ENCODE data around the gene SRPK1.

Gene SRPK1

GRCh38 chr6:35898003-35898402, 22.9 kb downstream of the SRPK1 start:
- no peak for DNase-seq (ENCODE audit: low read depth, low spot score)

- DNase-seq (ENCODE audit: low read depth, low spot score), result no peak
Measured at GRCh38 chr6:35897486-35897885, 23.4 kb downstream of the SRPK1 start.

DNA sequence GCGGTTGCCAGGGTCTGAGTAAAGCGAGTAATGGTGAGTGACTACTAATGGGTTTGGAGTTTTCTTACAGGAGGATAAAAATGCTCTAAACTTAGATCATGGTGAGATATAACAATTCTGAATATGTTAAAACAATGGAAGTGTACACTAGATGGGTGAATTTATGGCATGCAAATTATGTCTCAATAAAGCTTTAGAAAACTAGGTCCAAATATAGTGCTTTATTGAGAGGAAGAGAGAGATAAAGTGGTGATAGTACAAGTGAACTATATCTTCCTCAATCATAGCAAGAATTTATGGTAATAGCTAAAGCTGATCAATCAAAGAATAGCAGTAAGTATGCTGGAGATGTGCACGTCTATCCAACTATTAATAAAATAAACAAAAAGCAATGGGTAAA, 23.9 kb downstream of the SRPK1 start:
- DNase-seq (ENCODE audit: low read depth, low spot score), result no peak

GRCh38 chr6:35896228-35896627, 24.7 kb downstream of the SRPK1 start:
- no peak for DNase-seq (ENCODE audit: low read depth, low spot score)

GRCh38 chr6:35895560-35895959, 25.3 kb downstream of the SRPK1 start:
- no peak for DNase-seq (ENCODE audit: low read depth, low spot score)

DNA sequence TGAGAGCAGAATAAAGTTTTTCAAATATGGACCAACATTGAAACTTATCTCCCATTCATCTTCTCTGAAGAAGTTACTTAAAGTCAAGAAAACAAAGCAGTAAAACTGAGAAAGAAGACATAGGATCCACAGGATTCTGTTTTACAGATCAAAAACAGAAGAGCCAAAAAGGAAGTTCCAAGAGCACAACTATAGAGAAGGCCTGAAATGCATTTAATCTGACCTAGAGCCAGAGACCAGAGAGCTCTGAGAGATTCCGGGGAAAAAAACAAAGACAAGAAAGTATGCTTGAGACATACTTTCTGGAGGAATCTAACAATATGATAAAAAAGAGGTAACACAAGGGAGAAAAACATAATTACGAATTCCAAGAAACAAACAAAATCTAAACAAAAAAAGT, 26.1 kb downstream of the SRPK1 start:
- no peak for DNase-seq (ENCODE audit: low read depth, low spot score)

DNA sequence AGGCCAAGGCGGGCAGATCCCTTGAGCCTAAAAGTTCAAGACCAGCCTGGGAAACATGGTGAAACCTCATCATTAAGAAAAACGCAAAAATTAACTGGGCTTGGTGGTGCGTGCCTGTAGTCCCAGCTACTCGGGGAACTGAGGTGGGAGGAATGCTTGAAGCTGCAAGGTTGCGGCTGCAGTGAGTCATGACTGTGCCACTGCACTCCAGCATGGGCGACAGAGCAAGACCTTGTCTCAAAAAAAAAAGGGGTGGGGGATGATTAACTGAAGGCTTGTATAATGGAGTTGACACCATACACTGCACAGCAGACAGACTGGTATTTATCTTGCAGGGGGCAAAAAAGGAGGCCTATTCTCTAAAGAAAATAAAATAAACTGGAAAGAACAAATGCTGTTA, 27.7 kb downstream of the SRPK1 start:
- no peak for DNase-seq (ENCODE audit: low read depth, low spot score)

DNA sequence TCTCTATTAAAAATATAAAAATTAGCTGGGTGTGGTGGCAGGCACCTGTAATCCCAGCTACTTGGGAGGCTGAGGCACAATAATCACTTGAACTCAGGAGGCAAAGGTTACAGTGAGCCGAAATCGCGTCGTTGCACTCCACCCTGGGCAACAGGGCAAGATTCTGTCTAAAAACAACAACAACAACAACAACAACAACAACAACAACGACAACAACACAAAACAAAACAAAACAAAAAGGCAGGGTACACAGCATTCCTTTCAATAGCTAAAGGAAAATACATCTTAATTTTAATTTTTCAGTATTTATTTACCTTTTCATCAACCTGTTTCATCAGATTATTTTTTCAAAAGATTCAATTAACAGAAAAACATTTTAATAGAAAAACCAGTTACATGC, 28.4 kb downstream of the SRPK1 start:
- no peak for DNase-seq (ENCODE audit: low read depth, low spot score)

DNA sequence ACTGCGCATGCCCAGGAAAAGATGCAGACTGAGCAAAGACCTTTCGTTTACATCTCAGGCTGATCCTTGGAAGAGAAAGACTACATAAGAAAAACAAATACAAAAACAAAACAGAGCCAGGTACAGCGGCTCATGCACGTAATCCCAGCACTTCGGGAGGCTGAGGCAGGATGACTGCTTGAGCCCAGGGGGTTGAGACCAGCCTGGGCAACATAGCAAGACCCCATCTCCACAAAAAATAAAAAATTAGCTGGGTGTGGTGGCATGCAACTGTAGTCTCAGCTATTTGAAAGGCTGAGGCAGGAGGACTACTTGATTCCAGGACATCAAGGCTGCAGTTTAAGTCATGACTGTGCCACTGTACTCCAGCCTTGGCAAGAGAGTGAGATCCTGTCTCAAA, 41.7 kb downstream of the SRPK1 start:
- no peak for DNase-seq (ENCODE audit: low read depth, low spot score)

DNA sequence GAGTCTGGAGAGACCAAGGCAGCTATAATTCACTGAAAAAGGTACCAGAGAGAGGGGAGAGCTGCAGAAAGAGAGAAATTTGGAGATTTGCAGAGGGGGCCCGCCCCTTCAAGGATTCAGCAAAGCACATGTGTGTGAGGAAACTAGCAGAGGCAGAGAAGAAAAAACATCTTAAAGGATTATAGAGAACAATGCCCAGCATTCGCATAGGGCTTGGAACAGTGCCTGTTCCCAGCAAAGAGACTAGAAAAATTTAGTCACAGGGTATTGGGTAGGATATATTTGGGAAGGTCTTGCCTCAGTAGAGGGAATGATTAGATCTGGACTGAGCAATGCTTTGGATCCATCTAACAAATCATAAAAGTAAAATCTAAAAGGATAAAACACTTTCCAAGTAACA, 44.0 kb downstream of the SRPK1 start:
- no peak for DNase-seq (ENCODE audit: low read depth, low spot score)

DNA sequence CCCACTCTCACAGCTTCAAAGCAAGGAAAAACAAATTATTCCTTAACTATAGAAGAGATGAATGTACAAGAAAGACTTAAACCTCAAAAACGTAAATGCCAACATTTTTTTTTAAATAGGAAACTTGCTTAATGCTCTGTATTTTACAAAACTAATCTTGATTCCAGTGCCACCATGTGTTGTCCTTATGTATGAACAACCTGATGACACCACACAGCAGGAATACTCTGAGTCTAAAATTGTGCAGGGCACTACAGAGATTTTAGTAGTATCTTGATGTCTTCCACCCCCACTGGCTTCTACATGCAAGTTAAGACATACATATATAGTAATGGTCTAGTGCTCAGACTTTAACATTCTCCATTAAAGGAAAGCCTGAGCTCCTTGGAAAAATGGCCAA, 46.2 kb downstream of the SRPK1 start:
- no peak for DNase-seq (ENCODE audit: low read depth, low spot score)

- no peak for DNase-seq (ENCODE audit: low read depth, low spot score)
Measured at GRCh38 chr6:35859367-35859766, 61.5 kb downstream of the SRPK1 start.

DNA sequence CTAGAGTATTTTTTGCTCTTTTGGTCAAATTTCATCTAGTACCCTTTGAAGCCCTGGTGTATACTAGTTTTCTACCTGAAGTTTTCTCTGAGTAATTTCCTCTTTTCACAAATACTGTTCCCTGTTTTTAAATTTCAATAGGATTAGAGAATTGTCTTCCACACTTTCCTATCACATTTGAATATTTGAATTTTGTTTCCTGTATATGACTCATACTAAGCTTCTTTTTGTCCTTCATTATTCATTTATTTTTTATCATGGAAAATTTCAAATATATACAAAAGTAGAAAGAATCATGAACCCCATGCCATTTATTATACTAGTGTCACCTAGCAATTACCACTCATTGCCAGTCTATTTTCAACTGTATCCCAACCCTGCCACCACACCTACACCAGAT, 63.0 kb downstream of the SRPK1 start:
- no peak for DNase-seq (ENCODE audit: low read depth, low spot score)

DNA sequence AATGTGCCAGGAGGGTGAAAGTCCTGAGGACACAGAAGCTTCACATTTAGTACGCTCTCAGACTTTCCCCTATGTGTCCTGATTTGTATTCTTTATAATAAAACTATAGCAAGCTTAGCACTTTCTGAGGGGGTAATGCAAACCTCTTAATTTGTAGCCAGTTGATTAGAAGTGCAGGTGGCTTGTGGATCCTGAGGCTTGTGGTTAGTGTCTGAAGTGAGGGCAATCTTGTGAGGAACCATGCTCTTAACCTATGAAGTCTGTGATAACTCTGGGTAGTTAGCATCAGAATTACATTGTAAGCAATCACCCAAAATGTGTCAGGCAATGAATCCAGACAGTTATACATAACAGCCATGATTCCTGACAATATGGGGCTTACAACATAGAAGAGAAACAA, 64.6 kb downstream of the SRPK1 start:
- no peak for DNase-seq (ENCODE audit: low read depth, low spot score)

GRCh38 chr6:35852994-35853393, 67.9 kb downstream of the SRPK1 start:
- DNase-seq (ENCODE audit: low read depth, low spot score), result no peak

GRCh38 chr6:35850208-35850607, 70.7 kb downstream of the SRPK1 start:
- no peak for DNase-seq (ENCODE audit: low read depth, low spot score)

- no peak for DNase-seq (ENCODE audit: low read depth, low spot score)
Measured at GRCh38 chr6:35844290-35844689, 76.6 kb downstream of the SRPK1 start.

DNA sequence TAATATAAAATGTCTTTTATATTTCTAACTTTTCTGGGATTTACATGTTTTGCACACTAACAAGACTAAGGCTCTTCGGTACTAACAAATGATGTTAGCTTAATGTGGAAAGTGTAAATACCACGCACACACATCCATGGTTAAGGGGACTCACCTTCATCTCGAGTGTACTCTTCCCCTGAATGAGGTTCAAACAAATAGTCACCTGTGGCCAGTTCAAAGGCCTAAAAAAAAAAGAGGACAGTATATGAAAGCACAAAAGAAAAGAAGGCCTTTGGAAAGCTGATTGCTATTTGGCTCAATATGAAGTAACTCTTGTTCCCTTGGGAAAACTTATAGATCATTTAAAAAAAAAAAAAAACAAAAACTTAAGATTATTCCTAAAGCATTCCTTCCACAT, 78.5 kb downstream of the SRPK1 start:
- DNase-seq (ENCODE audit: low read depth, low spot score), result no peak

DNA sequence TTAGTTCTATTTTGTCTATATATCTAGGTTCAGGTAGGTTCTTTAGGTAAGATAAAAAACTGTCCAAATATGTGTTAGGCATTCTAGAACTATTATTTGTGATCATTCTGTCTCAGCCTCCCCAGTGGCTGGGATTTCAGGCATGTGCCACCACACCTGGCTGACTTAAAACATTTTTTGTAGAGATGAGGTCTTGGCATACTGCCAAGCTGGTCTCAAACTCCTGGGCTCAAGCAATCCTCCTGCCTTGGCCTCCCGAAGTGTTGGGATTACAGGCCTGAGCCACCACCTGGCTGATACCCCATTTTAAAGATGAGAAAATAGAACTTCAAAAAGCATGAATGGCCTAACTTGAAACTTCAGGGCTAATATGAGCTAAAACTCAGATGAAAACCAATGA, 81.9 kb downstream of the SRPK1 start:
- DNase-seq (ENCODE audit: low read depth, low spot score), result no peak

- DNase-seq (ENCODE audit: low read depth, low spot score), result no peak
Measured at GRCh38 chr6:35833536-35833935, 87.4 kb downstream of the SRPK1 start.

DNA sequence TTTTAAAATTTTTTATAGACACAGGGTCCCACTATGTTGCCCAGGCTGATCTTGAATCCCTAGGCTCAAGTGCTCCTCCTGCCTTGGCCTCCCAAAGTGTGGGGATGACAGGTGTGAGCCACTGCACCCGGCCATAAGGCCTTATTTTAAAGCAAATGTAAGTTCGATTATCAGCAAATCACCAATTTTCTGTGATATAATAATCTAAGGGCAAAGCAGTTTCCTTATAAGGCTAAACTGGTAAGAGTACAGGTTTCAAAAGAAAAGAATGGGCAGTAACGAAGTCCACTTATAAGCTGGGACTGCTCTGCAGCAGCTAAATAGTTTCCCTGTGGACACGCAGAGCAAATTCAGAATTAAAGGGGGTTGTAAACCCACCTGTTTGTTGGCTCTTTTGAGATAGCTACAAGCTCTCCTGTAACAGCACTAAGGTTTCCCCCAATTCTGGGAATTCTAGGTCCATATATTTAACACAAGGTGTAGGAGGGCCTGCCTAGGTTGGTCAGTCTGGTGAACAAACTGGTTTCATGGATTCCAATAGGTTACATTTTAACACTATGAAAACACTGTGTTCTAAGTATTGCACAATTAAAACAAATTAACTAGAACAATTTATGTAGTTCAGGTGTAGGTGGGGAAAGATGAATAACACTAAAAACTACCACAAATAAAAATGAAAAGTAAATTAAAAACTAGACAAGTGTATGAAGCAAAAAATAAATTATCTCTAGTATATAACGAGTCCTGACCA, 89.5 kb downstream of the SRPK1 start:
- DNase-seq (ENCODE audit: low read depth, low spot score), result no peak

DNA sequence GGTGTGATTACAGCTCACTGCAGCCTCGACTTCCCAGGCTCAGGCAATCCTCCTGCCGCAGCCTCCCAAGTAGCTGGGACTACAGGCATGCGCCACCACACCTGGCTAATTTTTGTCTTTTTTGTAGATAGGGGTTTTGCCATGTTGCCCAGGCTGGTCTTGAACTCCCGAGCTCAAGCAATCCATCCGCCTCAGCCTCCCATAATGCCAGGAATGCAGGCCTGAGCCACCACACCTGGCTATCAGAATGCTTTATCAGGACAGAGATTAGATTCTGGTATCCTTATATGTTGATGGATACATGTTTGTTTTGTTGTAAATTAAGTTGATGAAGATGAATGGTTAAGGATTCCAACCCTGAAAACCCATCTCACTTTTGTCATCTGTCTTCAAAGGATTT, 91.6 kb downstream of the SRPK1 start:
- DNase-seq (ENCODE audit: low read depth, low spot score), result no peak

- no peak for DNase-seq (ENCODE audit: low read depth, low spot score)
Measured at GRCh38 chr6:35824552-35825192, 96.2 kb downstream of the SRPK1 start.

GRCh38 chr6:35823601-35824000, 97.3 kb downstream of the SRPK1 start:
- no peak for DNase-seq (ENCODE audit: low read depth, low spot score)

Measured in smooth muscle cell of the brain vasculature (primary cell).